Naive thymus-derived CD8-positive, alpha-beta T cell (primary cell): ENCODE data around the gene ZNF124. TPM values are rescaled to one million over a fixed set of nuclear protein-coding genes. Genes with fewer than 3 reads are reported as not detected.
A peak's percentile ranks its signal among the peaks of the same experiment; 100 is the strongest.
"Not testable (repeated sequence)": the region's sequence is repeated elsewhere in the genome, so short reads cannot be mapped to it uniquely, and the experiment has no call there.

Source experiments
- ATAC-seq, 2 donors: fragments of 150-1000 bp; cut with Tn5 transposase in 1 of 2; sonication (Bioruptor Pico), chemical (Tn5 transposase) in 1 of 2; 1 replicate in 1 of 2; 2 replicates in 1 of 2; pipeline ENCODE4 v1.10.0; 2021; ENCODE audit warnings: mild to moderate bottlenecking in 2 of 2, moderate library complexity in 2 of 2
- POLR2A ChIA-PET: fragments of 350-600 bp; sonication (Branson Sonifier 250); formaldehyde crosslinking; loops from one replicate; lab custom pipeline; 2021; ENCODE audit warnings: antibody characterized with exemption; lab: Charles Lee
- DNase-seq, 10 donors: peaks; one replicate each; pipeline versions ENCODE4 v3.0.0 to v3.0.0-alpha.2; 2020 to 2022
- H3K27ac Mint-ChIP-seq, 10 donors: one replicate each; pipeline ENCODE4 v1.8.0; 2020 to 2022; ENCODE audit warnings: mild to moderate bottlenecking in 10 of 10, mixed read lengths in 10 of 10, moderate library complexity in 4 of 10, inconsistent platforms in 1 of 10
- H3K27me3 Mint-ChIP-seq, 5 donors: one replicate each; pipeline ENCODE4 v1.8.0; 2021 to 2022; ENCODE audit warnings: mixed read lengths in 5 of 5
- H3K36me3 Mint-ChIP-seq, 3 donors: one replicate each; pipeline ENCODE4 v1.8.0; 2020 to 2022; ENCODE audit warnings: mixed read lengths in 3 of 3, mild to moderate bottlenecking in 2 of 3, inconsistent platforms in 1 of 3
- H3K4me1 Mint-ChIP-seq, 4 donors: one replicate each; pipeline ENCODE4 v1.8.0; 2021 to 2022; ENCODE audit warnings: mixed read lengths in 4 of 4
- H3K4me3 Mint-ChIP-seq, 10 donors: one replicate each; pipeline ENCODE4 v1.8.0; 2020 to 2022; ENCODE audit warnings: mild to moderate bottlenecking in 10 of 10, mixed read lengths in 10 of 10, moderate library complexity in 6 of 10, inconsistent platforms in 1 of 10
- H3K9me3 Mint-ChIP-seq, 9 donors: one replicate each; pipeline ENCODE4 v1.8.0; 2020 to 2022; ENCODE audit warnings: mixed read lengths in 9 of 9, mild to moderate bottlenecking in 3 of 9, inconsistent platforms in 1 of 9, moderate library complexity in 1 of 9
- polyA plus RNA-seq, 3 donors: library from polyadenylated mRNA; unstranded; fragments of 300-500 nt; fragmentation: Illumina TruSeq; gene quantifications; one replicate each; pipeline ENCODE4 v1.2.3, GENCODE V29; 2021
- total RNA-seq, 8 experiments: library from RNA in 2 of 8; stranded (reverse) in 2 of 8; gene quantifications; one replicate each; pipeline ENCODE4 v1.2.3 and lab custom pipeline; 2021 to 2026

Gene ZNF124
- total and polyA plus RNA-seq, 5 experiments from 2014 or later = 3.7 to 30.8 (median 6.5) TPM

DNA sequence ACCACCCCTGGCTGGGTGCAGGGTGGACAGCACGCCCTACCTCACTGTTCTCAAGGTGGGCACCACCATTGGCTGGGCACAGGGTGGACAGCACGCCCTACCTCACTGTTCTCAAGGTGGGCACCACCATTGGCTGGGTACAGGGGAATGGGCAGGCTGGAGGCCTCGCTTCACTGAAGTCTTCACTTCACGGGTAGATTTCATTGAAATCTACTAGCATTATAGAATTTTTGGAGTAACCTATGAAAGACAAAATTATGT, 51.5 kb downstream of the ZNF124 start:
- DNase-seq, H3K4me3 Mint-ChIP-seq, H3K27ac Mint-ChIP-seq, H3K27me3 Mint-ChIP-seq, H3K4me1 Mint-ChIP-seq, H3K36me3 Mint-ChIP-seq, ATAC-seq, POLR2A ChIA-PET: not testable (repeated sequence)
- peaks cover 0 to 14% (median 2%) of the 10 kb centered on the region in 9 donors for H3K9me3 Mint-ChIP-seq

- H3K9me3 Mint-ChIP-seq = peaks cover 0 to 10% (median 2%) of the 10 kb centered on the region in 9 donors
- POLR2A ChIA-PET = no interaction called here
- H3K27me3 Mint-ChIP-seq = no peaks in the 10 kb centered on the region
- ATAC-seq (no peak), DNase-seq (no peak)
- no peaks in the 10 kb centered on the region for H3K4me1 Mint-ChIP-seq
- no peak overlapping the region for H3K27ac Mint-ChIP-seq
- H3K4me3 Mint-ChIP-seq = no peak overlapping the region
- H3K36me3 Mint-ChIP-seq = no peaks in the 10 kb centered on the region
Observed at GRCh38 chr1:247119600-247120407, 52.0 kb downstream of the ZNF124 start.

DNA sequence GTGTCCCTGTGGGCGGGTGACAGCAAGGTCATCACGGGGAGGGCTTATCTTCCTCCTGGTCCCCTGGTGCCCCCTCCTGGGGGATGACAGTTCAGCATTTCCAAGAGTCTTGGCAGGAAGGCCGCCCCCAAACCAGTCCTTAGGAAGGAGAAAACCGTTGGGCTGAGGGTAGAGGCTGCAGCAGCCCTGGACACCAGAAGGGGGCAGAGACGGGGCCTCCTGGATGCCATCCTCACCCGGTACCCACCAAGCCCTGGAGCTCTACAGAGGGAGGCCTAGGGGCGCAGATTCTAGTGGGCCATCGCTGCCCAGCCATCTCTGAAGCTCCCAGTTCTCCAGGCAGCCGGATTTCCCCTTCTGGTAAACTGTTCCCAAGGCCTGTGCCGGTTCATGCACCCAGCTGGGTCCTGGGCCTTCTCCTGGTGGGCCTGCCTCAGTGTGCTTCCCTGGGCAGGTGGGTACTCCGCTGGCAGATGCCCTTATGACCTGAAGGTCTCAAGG, 52.8 kb downstream of the ZNF124 start:
- Mint-ChIP-seq H3K27ac (no peak overlapping the region), H3K27me3 (peaks cover 0 to 2% (median 0%) of the 10 kb centered on the region in 5 donors), H3K9me3 (peaks cover 0 to 4% (median 2%) of the 10 kb centered on the region in 9 donors), H3K36me3 (no peaks in the 10 kb centered on the region), H3K4me3 (no peak overlapping the region), H3K4me1 (no peaks in the 10 kb centered on the region)
- peak; percentile 20 to 53 for ATAC-seq
- POLR2A ChIA-PET = no interaction called here
- DNase-seq = peak in 2 of 10 donors; percentile 9 to 25

GRCh38 chr1:247115545-247115944, 56.3 kb downstream of the ZNF124 start:
- peaks cover 0 to 3% (median 0%) of the 10 kb centered on the region in 9 donors for H3K9me3 Mint-ChIP-seq
- POLR2A ChIA-PET = no interaction called here
- no peak for DNase-seq
- no peak for ATAC-seq
- H3K4me1 Mint-ChIP-seq = peaks cover 4 to 7% (median 6%) of the 10 kb centered on the region in 4 donors
- H3K27me3 Mint-ChIP-seq = peaks cover 3 to 17% (median 8%) of the 10 kb centered on the region in 5 donors
- H3K36me3 Mint-ChIP-seq = peaks cover 0 to 5% (median 0%) of the 10 kb centered on the region in 3 donors
- H3K4me3 Mint-ChIP-seq = no peak overlapping the region
- no peak overlapping the region for H3K27ac Mint-ChIP-seq

- Mint-ChIP-seq H3K9me3 (peaks cover 0 to 3% (median 0%) of the 10 kb centered on the region in 9 donors), H3K4me1 (peaks cover 4 to 7% (median 6%) of the 10 kb centered on the region in 4 donors), H3K4me3 (peak overlapping the region in 1 of 10 donors; percentile 51), H3K27me3 (peaks cover 3 to 19% (median 10%) of the 10 kb centered on the region in 5 donors), H3K27ac (peak overlapping the region in 1 of 10 donors; percentile 62), H3K36me3 (peaks cover 0 to 5% (median 0%) of the 10 kb centered on the region in 3 donors)
- ATAC-seq = no peak
- no peak for DNase-seq
- POLR2A ChIA-PET = no interaction called here
Observed at GRCh38 chr1:247115141-247115510, 56.7 kb downstream of the ZNF124 start.

DNA sequence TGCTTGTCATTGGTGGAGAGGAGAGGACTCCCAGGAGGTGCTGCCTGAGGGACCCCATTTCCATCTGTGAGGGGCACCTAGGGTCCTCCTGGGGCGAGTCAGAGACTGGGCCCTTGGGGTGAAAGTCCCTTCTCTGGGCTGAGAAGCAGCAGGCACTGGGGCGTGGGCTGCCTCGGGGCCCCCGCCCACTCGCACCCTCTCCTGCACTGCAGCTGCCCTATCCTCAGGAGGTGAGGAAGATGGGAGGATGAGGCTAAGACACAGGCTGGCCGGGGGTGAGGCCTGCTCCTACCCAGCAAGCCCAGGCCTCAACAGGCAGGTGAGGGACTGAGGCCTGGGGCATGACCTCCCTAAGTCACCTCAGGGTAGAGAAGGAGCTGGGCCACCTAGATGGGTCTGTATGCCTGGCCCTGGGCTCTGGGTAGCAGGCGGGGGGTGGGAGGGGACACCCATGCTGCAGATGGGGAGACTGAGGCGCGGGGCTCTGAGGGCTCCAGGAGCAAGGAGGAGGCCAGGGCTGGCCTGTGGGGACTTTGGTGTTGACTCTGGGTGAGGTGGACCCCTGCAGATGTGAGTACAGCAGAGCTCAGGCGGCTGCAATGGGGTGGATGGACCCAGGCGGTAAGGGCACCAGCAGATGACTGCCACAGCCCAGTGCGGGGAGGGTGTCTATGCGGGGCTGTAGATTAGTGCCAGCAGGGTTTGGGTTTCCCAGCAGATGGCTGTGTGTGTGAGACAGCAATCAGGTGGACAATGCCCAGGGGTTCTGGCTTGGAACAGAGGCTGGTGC, 57.3 kb downstream of the ZNF124 start:
- Mint-ChIP-seq H3K36me3 (peaks cover 0 to 9% (median 0%) of the 10 kb centered on the region in 3 donors), H3K4me1 (peaks cover 5 to 7% (median 6%) of the 10 kb centered on the region in 4 donors), H3K9me3 (peaks cover 0 to 2% (median 0%) of the 10 kb centered on the region in 9 donors), H3K27me3 (peaks cover 7 to 24% (median 16%) of the 10 kb centered on the region in 5 donors), H3K27ac (peak overlapping the region in 1 of 10 donors; percentile 62), H3K4me3 (peak overlapping the region in 1 of 10 donors; percentile 51)
- DNase-seq (no peak), ATAC-seq (no peak)
- POLR2A ChIA-PET = no interaction called here

DNA sequence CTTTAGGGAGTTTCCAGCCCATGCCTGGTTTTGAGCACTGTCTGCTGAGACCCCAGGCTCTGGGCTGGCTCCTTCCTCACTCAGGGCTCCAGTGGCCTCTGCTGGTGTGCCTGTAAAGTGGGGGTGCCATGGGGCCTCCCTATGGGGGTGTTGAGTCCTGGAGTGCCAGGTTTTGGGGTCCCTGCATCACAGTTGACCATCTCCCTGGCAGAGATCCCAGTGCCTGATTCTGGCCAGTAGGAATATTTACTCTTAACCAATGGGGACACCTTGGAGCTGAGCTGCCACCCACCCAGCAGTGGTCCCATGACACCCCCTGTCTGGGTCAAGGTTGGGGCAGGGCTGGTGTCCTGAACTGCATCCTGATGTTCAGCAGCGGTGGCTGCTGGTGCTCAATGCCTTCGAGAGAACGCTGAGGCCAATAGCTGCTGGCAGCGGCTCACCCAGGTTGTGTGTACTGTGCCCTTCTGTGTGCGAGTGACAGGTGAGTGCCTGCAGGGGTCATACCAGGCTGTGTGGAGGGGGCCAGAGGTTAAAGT, 58.0 kb downstream of the ZNF124 start:
- no peak for DNase-seq
- Mint-ChIP-seq H3K4me3 (no peak overlapping the region), H3K27ac (no peak overlapping the region), H3K9me3 (peaks cover 0 to 2% (median 0%) of the 10 kb centered on the region in 9 donors), H3K27me3 (peaks cover 11 to 31% (median 24%) of the 10 kb centered on the region in 5 donors), H3K36me3 (peaks cover 0 to 10% (median 0%) of the 10 kb centered on the region in 3 donors), H3K4me1 (peaks cover 5 to 7% (median 6%) of the 10 kb centered on the region in 4 donors)
- no peak for ATAC-seq
- POLR2A ChIA-PET = no interaction called here

DNA sequence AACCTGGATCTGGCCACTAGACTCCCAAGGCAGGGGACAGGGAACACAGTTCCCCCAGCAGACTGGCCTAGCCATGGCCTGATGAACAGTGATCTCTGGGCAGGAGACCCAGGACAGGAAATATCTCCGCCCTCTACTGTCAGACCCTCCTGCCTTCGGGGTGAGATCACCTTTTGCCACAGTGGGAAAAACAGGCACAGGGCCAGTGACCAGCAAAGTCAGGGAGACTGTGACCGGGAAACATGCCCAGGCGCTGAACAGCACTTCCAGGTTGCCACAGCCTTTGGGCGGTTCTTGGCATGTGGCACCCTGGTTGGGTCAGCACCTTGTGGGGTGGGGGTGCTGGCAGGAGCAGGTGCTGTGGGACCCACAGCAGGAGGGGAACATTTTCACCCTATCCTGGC, 58.7 kb downstream of the ZNF124 start:
- peak overlapping the region in 1 of 10 donors; percentile 31 for H3K27ac Mint-ChIP-seq
- H3K36me3 Mint-ChIP-seq = peaks cover 0 to 10% (median 0%) of the 10 kb centered on the region in 3 donors
- peaks cover 5 to 7% (median 6%) of the 10 kb centered on the region in 4 donors for H3K4me1 Mint-ChIP-seq
- DNase-seq = no peak
- no peak for ATAC-seq
- peaks cover 0 to 2% (median 0%) of the 10 kb centered on the region in 9 donors for H3K9me3 Mint-ChIP-seq
- POLR2A ChIA-PET = no interaction called here
- H3K4me3 Mint-ChIP-seq = peak overlapping the region in 6 of 10 donors; percentile 9 to 55 (median 38)
- H3K27me3 Mint-ChIP-seq = peaks cover 17 to 38% (median 31%) of the 10 kb centered on the region in 5 donors

DNA sequence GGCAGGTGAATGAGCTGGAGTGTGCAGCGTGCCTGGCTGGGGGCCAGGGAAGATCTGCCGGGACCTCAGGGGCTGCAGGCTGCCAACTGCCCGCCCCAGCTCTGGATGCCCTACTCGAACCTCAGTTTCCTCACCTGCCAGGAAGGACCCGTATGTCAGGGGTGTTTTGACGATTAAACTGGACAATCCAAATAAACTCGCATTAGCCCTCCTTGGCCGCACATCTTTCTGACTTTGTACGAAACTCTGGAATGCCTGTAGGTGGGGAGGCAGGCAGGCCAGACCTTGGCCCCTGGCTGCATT, 59.4 kb downstream of the ZNF124 start:
- ATAC-seq (no peak), DNase-seq (no peak)
- POLR2A ChIA-PET = no interaction called here
- H3K27me3 Mint-ChIP-seq = peaks cover 20 to 43% (median 35%) of the 10 kb centered on the region in 5 donors
- peak overlapping the region; percentile 47 to 75 (median 55) for H3K4me3 Mint-ChIP-seq
- H3K9me3 Mint-ChIP-seq = peaks cover 0 to 2% (median 0%) of the 10 kb centered on the region in 9 donors
- H3K4me1 Mint-ChIP-seq = peaks cover 5 to 7% (median 6%) of the 10 kb centered on the region in 4 donors
- H3K27ac Mint-ChIP-seq = peak overlapping the region in 1 of 10 donors; percentile 46
- peaks cover 0 to 10% (median 0%) of the 10 kb centered on the region in 3 donors for H3K36me3 Mint-ChIP-seq

DNA sequence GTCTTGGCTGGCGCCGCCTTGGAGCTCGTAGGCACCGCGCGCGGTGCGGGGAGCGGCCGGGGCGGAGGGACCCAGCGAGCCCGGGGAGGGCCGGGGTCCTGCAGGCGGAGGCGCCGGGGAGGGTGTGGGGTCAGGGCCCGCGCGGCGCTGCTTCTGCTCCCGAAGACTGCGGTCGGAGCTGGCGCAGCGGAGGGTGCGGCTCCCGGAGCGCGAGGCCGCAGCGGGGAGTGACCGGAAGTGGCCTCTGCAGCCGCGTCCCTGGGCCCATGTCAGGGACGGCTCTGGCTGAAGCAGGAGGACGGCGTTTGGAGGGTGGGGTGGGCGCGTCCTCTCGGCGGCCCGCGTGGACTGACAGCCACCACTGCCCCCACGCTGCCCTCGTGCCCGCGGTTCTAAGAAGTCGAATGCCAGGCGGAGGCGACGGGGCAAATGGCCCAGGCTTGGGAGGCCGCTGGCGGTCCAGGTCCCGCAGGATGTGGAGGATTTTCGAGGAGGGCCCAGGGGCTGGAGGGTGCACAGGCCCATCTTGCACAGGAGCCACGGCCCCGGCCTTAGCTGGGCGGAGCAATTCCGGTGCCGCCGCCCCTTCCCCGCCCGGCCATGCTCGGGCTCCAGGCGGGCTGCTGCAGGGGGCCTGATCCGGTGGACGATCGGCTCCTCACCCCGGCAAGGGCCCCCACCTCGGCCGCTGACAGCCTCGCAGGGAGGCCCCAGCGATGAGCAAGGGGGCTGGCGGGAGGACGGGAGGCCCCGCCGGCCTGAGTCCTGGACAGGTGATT, 59.9 kb downstream of the ZNF124 start:
- Mint-ChIP-seq H3K4me1 (peaks cover 5 to 7% (median 6%) of the 10 kb centered on the region in 4 donors), H3K27me3 (peaks cover 23 to 48% (median 39%) of the 10 kb centered on the region in 5 donors), H3K4me3 (peak overlapping the region in 7 of 10 donors; percentile 39 to 75 (median 55)), H3K36me3 (peaks cover 0 to 10% (median 0%) of the 10 kb centered on the region in 3 donors), H3K27ac (no peak overlapping the region), H3K9me3 (peaks cover 0 to 2% (median 0%) of the 10 kb centered on the region in 9 donors)
- ATAC-seq (peak; percentile 53 to 57), DNase-seq (peak in 1 of 10 donors; percentile 9)
- POLR2A ChIA-PET = interaction anchor here (0.8 kb wide), 1 partner anchor 98 kb away, joined by 3 read pairs; no protein-coding TSS in a partner anchor

- H3K4me1 Mint-ChIP-seq = peaks cover 5 to 7% (median 6%) of the 10 kb centered on the region in 4 donors
- H3K4me3 Mint-ChIP-seq = peak overlapping the region; percentile 70 to 86 (median 80)
- ATAC-seq = peak; percentile 55 to 62
- DNase-seq = peak in 1 of 10 donors; percentile 20
- POLR2A ChIA-PET = interaction anchor here (0.8 kb wide), 1 partner anchor 99 kb away, joined by 3 read pairs; no protein-coding TSS in a partner anchor
- no peak overlapping the region for H3K27ac Mint-ChIP-seq
- peaks cover 0 to 2% (median 0%) of the 10 kb centered on the region in 9 donors for H3K9me3 Mint-ChIP-seq
- H3K36me3 Mint-ChIP-seq = peaks cover 0 to 10% (median 0%) of the 10 kb centered on the region in 3 donors
- H3K27me3 Mint-ChIP-seq = peaks cover 23 to 53% (median 40%) of the 10 kb centered on the region in 5 donors
Observed at GRCh38 chr1:247111259-247111699, 60.5 kb downstream of the ZNF124 start.
